ENCODE measurements around the gene LRTM2.

LRTM2 gene

DNA sequence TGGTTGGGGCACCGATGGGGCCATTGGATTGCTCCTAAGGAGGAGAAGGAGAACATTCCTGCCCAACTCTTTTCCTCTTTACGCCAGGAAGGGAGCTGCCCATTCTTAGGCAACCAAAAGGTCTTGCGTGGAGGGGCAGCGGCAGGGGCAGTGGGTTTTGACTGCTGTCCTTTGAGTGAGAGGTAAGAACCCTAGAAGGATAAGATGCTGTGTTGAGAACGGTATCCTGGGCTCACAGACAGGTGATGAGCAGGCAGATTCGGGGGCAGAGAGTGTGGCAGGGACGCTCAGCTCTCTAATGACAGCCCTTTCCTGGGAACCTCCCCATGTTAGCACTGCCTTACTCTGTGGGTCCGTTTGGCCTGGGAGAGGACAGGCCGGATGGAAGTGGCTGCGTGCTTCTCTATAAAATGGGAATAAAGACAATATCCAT, 13.2 kb downstream of the LRTM2 start:
- Histone ChIP-seq H3K9ac (ENCODE audit: low read depth, low read length, poor library complexity, severe bottlenecking) (no peak overlapping the region), H3K9me2 (replicated peaks; ENCODE audit: low read depth, low read length) (no peaks in the 10 kb centered on the region), H3K4me3 (ENCODE audit: low read length, poor library complexity, severe bottlenecking) (no peak overlapping the region), H3K36me3 (ENCODE audit: insufficient read depth, low read length) (no peaks in the 10 kb centered on the region), H3K27me3 (ENCODE audit: insufficient read depth, low read length, poor library complexity, severe bottlenecking) (no peaks in the 10 kb centered on the region), H3F3A (ENCODE audit: low read depth) (no peaks in the 10 kb centered on the region), H3K4me1 (ENCODE audit: insufficient read depth, low read length, poor library complexity, severe bottlenecking) (peaks cover 20% of the 10 kb centered on the region), H4K20me1 (ENCODE audit: insufficient read depth, low read length, poor library complexity, severe bottlenecking) (no peaks in the 10 kb centered on the region), H2AFZ (ENCODE audit: low read length) (no peak overlapping the region), H3K4me2 (ENCODE audit: low read depth, low read length, poor library complexity, severe bottlenecking) (no peak overlapping the region), H3K9me3 (ENCODE audit: insufficient read depth, low read depth, low read length) (no peaks in the 10 kb centered on the region), H3K79me2 (ENCODE audit: insufficient read depth, low read length) (no peaks in the 10 kb centered on the region)
- TF ChIP-seq, protein P1, sequence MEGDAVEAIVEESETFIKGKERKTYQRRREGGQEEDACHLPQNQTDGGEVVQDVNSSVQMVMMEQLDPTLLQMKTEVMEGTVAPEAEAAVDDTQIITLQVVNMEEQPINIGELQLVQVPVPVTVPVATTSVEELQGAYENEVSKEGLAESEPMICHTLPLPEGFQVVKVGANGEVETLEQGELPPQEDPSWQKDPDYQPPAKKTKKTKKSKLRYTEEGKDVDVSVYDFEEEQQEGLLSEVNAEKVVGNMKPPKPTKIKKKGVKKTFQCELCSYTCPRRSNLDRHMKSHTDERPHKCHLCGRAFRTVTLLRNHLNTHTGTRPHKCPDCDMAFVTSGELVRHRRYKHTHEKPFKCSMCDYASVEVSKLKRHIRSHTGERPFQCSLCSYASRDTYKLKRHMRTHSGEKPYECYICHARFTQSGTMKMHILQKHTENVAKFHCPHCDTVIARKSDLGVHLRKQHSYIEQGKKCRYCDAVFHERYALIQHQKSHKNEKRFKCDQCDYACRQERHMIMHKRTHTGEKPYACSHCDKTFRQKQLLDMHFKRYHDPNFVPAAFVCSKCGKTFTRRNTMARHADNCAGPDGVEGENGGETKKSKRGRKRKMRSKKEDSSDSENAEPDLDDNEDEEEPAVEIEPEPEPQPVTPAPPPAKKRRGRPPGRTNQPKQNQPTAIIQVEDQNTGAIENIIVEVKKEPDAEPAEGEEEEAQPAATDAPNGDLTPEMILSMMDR (conservative IDR thresholded peaks at IDR 0.05; ENCODE audit: low read length), result no peak
- TF ChIP-seq EZH2phosphoT487 (IDR thresholded peaks at IDR 0.05; ENCODE audit: borderline replicate concordance), result no peak

DNA sequence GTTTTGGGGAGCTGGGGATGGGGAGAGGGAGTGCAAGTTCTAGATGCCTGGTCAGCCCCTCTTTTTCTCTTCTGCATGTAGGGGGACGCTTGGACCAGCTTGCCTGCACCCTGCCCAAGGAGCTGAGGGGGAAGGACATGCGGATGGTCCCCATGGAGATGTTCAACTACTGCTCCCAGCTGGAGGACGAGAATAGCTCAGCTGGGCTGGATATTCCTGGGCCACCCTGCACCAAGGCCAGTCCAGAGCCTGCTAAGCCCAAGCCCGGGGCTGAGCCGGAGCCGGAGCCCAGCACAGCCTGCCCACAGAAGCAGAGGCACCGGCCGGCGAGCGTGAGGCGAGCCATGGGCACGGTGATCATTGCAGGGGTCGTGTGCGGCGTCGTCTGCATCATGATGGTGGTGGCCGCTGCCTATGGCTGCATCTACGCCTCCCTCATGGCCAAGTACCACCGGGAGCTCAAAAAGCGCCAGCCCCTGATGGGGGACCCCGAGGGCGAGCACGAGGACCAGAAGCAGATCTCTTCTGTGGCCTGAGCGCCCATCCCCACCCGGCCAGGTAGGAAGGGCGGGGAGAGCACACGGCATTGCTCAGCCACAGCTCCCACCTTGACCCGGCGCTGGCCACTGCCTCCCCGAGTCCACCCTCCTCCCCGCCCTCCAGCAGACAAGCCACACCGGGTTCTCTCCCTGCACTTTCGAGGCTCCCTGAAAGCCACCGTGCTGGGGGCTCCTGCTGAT, 14.0 kb downstream of the LRTM2 start:
- no peaks in the 10 kb centered on the region for H3K79me2 ChIP-seq (ENCODE audit: insufficient read depth, low read length)
- H3K4me1 ChIP-seq (ENCODE audit: insufficient read depth, low read length, poor library complexity, severe bottlenecking), result peaks cover 26% of the 10 kb centered on the region
- H3K4me3 ChIP-seq (ENCODE audit: low read length, poor library complexity, severe bottlenecking), result no peak overlapping the region
- H3F3A ChIP-seq (ENCODE audit: low read depth), result no peaks in the 10 kb centered on the region
- no peaks in the 10 kb centered on the region for H3K27me3 ChIP-seq (ENCODE audit: insufficient read depth, low read length, poor library complexity, severe bottlenecking)
- no peak overlapping the region for H2AFZ ChIP-seq (ENCODE audit: low read length)
- H3K4me2 ChIP-seq (ENCODE audit: low read depth, low read length, poor library complexity, severe bottlenecking), result no peak overlapping the region
- H4K20me1 ChIP-seq (ENCODE audit: insufficient read depth, low read length, poor library complexity, severe bottlenecking), result no peaks in the 10 kb centered on the region
- no peaks in the 10 kb centered on the region for H3K9me2 ChIP-seq (replicated peaks; ENCODE audit: low read depth, low read length)
- no peaks in the 10 kb centered on the region for H3K36me3 ChIP-seq (ENCODE audit: insufficient read depth, low read length)
- H3K9ac ChIP-seq (ENCODE audit: low read depth, low read length, poor library complexity, severe bottlenecking), result no peak overlapping the region
- H3K9me3 ChIP-seq (ENCODE audit: insufficient read depth, low read depth, low read length), result no peaks in the 10 kb centered on the region
- TF ChIP-seq EZH2phosphoT487 (IDR thresholded peaks at IDR 0.05; ENCODE audit: borderline replicate concordance), result no peak
- TF ChIP-seq, protein P1 (conservative IDR thresholded peaks at IDR 0.05; ENCODE audit: low read length), result no peak

DNA sequence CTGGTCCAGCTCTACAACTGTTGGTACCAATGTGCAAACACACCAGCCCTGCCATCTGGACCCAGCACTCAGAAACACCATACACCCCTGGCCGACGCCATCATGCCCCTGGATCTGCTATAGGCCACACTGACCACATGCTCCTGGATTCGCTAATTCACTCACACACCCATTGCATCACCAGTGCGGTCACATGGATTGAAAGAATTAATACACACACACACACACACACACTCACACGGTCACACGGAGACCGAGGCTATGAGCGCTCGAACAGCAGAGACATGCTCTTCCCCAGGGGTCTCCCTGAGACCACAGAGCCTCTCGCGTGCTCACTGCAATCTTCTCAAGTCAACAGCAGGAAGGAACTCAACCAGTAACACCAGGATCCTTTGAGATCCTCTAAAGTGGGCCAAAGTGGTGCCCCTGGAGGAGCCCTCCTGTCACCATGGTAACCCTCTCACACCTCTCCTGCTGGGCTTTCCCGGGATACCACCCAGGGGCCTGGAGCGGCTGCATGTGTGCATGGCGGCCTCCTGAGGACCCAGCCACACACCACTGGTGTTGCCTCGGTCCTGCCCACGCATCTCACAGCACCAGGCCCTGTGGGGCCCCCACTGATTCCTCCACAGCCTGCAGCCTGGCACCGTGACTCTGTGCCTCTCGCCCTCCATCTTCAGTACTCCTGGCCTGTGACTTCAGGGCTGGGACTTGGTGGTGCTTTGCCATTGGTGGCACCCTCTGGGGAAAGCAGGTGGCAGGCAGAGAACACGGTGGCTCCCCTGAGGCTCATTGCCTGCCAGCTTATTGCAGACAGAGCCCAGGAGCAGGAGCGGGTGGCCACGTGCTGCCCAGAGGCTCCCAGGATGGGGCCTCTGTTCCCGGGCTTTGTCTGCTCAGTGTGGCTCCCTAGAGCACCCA, 15.1 kb downstream of the LRTM2 start:
- H3K4me3 ChIP-seq (ENCODE audit: low read length, poor library complexity, severe bottlenecking), result no peak overlapping the region
- no peaks in the 10 kb centered on the region; the same call in 1 of the 2 replicates for H3F3A ChIP-seq (ENCODE audit: low read depth)
- H3K4me1 ChIP-seq (ENCODE audit: insufficient read depth, low read length, poor library complexity, severe bottlenecking), result peaks cover 35% of the 10 kb centered on the region
- H3K9me2 ChIP-seq (replicated peaks; ENCODE audit: low read depth, low read length), result no peaks in the 10 kb centered on the region
- TF ChIP-seq, protein P1 (conservative IDR thresholded peaks at IDR 0.05; ENCODE audit: low read length), result no peak
- no peak for TF ChIP-seq EZH2phosphoT487 (IDR thresholded peaks at IDR 0.05; ENCODE audit: borderline replicate concordance)
- no peak overlapping the region for H3K9ac ChIP-seq (ENCODE audit: low read depth, low read length, poor library complexity, severe bottlenecking)
- H3K27me3 ChIP-seq (ENCODE audit: insufficient read depth, low read length, poor library complexity, severe bottlenecking), result no peaks in the 10 kb centered on the region
- no peak overlapping the region for H2AFZ ChIP-seq (ENCODE audit: low read length)
- H4K20me1 ChIP-seq (ENCODE audit: insufficient read depth, low read length, poor library complexity, severe bottlenecking), result no peaks in the 10 kb centered on the region
- no peaks in the 10 kb centered on the region for H3K36me3 ChIP-seq (ENCODE audit: insufficient read depth, low read length)
- H3K79me2 ChIP-seq (ENCODE audit: insufficient read depth, low read length), result no peaks in the 10 kb centered on the region
- no peaks in the 10 kb centered on the region for H3K9me3 ChIP-seq (ENCODE audit: insufficient read depth, low read depth, low read length)
- H3K4me2 ChIP-seq (ENCODE audit: low read depth, low read length, poor library complexity, severe bottlenecking), result no peak overlapping the region
